ENCODE data around the gene ELOVL1.
"Not testable (repeated sequence)": the region's sequence is repeated elsewhere in the genome, so short reads cannot be mapped to it uniquely, and the experiment has no call there.

Gene ELOVL1

GRCh38 chr1:43367904-43368645 lies at the start of gene ELOVL1:
Gene ELOVL1, minus strand, starts transcription at chr1:43368011. Its CDS starts 2,402 bp downstream, at chr1:43365609.
- DNase-seq (ENCODE audit: low read depth, low spot score), result peak; percentile 88
- H3K4me3 ChIP-seq (ENCODE audit: low read depth, low read length), result peak within 1 kb of the TSS; percentile 81
- in situ Hi-C loops (cut with HindIII; ENCODE audit: low sequenced_read_pairs), result no loop called here
- peak; percentile 29 for TF ChIP-seq CTCF (IDR thresholded peaks at IDR 0.05; ENCODE audit: low read depth, low read length)

GRCh38 chr1:43415901-43416300 lies 48.1 kb upstream of the ELOVL1 start:
- no peak overlapping the region for H3K4me3 ChIP-seq (ENCODE audit: low read depth, low read length)
- in situ Hi-C loops (cut with HindIII; ENCODE audit: low sequenced_read_pairs), result no loop called here
- TF ChIP-seq CTCF (IDR thresholded peaks at IDR 0.05; ENCODE audit: low read depth, low read length), result no peak
- DNase-seq (ENCODE audit: low read depth, low spot score), result no peak

GRCh38 chr1:43414634-43415223 lies 46.9 kb upstream of the ELOVL1 start:
- peak; percentile 64 for TF ChIP-seq CTCF (IDR thresholded peaks at IDR 0.05; ENCODE audit: low read depth, low read length)
- no peak overlapping the region for H3K4me3 ChIP-seq (ENCODE audit: low read depth, low read length)
- in situ Hi-C loops (cut with HindIII; ENCODE audit: low sequenced_read_pairs), result no loop called here
- DNase-seq (ENCODE audit: low read depth, low spot score), result peak; percentile 61

GRCh38 chr1:43413426-43413825 lies 45.6 kb upstream of the ELOVL1 start:
- in situ Hi-C loops (cut with HindIII; ENCODE audit: low sequenced_read_pairs); H3K4me3 ChIP-seq (ENCODE audit: low read depth, low read length); DNase-seq (ENCODE audit: low read depth, low spot score): not testable (repeated sequence)

GRCh38 chr1:43410571-43410970 lies 42.8 kb upstream of the ELOVL1 start:
- no peak for DNase-seq (ENCODE audit: low read depth, low spot score)
- in situ Hi-C loops (cut with HindIII; ENCODE audit: low sequenced_read_pairs), result no loop called here
- no peak overlapping the region for H3K4me3 ChIP-seq (ENCODE audit: low read depth, low read length)
- TF ChIP-seq CTCF (IDR thresholded peaks at IDR 0.05; ENCODE audit: low read depth, low read length), result no peak

GRCh38 chr1:43405876-43406234 lies 38.0 kb upstream of the ELOVL1 start:
- H3K4me3 ChIP-seq (ENCODE audit: low read depth, low read length), result no peak overlapping the region
- no peak for DNase-seq (ENCODE audit: low read depth, low spot score)
- in situ Hi-C loops (cut with HindIII; ENCODE audit: low sequenced_read_pairs), result no loop called here
- TF ChIP-seq CTCF (IDR thresholded peaks at IDR 0.05; ENCODE audit: low read depth, low read length), result no peak

- no peak for TF ChIP-seq CTCF (IDR thresholded peaks at IDR 0.05; ENCODE audit: low read depth, low read length)
- DNase-seq (ENCODE audit: low read depth, low spot score), result no peak
- no peak overlapping the region for H3K4me3 ChIP-seq (ENCODE audit: low read depth, low read length)
- in situ Hi-C loops (cut with HindIII; ENCODE audit: low sequenced_read_pairs), result no loop called here
These were observed 37.5 kb upstream of the ELOVL1 start for GRCh38 chr1:43405219-43405875.

Measured in astrocyte of the spinal cord (primary cell).